GM12878 (cell line): Measurements from ENCODE around the gene CMTM1. TPM values are rescaled to one million over a fixed set of nuclear protein-coding genes. Genes with fewer than 3 reads are reported as not detected.

Source experiments
- HDAC2 ChIP-seq: fragments of 200-600 bp; sonication (generic); IDR thresholded peaks from 2 replicates; pipeline ENCODE4 v1.6.1; 2017
- IKZF2 ChIP-seq, 2 experiments: fragments of 450-650 bp; IDR thresholded peaks; 2 replicates each; pipeline ENCODE4 v1.6.1; 2017; ENCODE audit warnings: mild to moderate bottlenecking in 2 of 2, moderate library complexity in 2 of 2
- JUNB ChIP-seq: IDR thresholded peaks from 2 replicates; pipeline ENCODE4 v1.6.1; 2016; ENCODE audit warnings: antibody characterized with exemption, mild to moderate bottlenecking
- KDM1A ChIP-seq: fragments of 200-600 bp; sonication (generic); IDR thresholded peaks from 2 replicates; pipeline ENCODE4 v1.6.1; 2016; ENCODE audit warnings: borderline replicate concordance
- LARP7 ChIP-seq: fragments of 450-650 bp; IDR thresholded peaks from 2 replicates; pipeline ENCODE4 v1.6.1; 2017; ENCODE audit warnings: mild to moderate bottlenecking
- NFIC ChIP-seq: IDR thresholded peaks from 2 replicates; pipeline ENCODE4 v1.6.1; 2012; ENCODE audit warnings: low read depth, mild to moderate bottlenecking, inconsistent platforms, low read length, moderate library complexity
- NFXL1 ChIP-seq: fragments of 450-650 bp; IDR thresholded peaks from 2 replicates; pipeline ENCODE4 v1.6.1; 2017; ENCODE audit warnings: antibody characterized with exemption, mild to moderate bottlenecking, borderline replicate concordance
- SMAD5 ChIP-seq: IDR thresholded peaks from 2 replicates; pipeline ENCODE4 v1.6.1; 2016; ENCODE audit warnings: antibody characterized with exemption, low read depth
- SREBF2 ChIP-seq: IDR thresholded peaks from 2 replicates; pipeline ENCODE4 v1.6.1; 2012; ENCODE audit warnings: mild to moderate bottlenecking, low read length
- TBL1XR1 ChIP-seq: IDR thresholded peaks from 2 replicates; pipeline ENCODE4 v1.6.1; 2012; ENCODE audit warnings: low read depth, low read length, improper control_type of control experiment
- YBX1 ChIP-seq: fragments of 450-650 bp; IDR thresholded peaks from 2 replicates; pipeline ENCODE4 v1.6.1; 2016; ENCODE audit warnings: antibody characterized with exemption
- ZSCAN29 ChIP-seq: fragments of 450-650 bp; IDR thresholded peaks from 2 replicates; pipeline ENCODE4 v1.6.1; 2017; ENCODE audit warnings: mild to moderate bottlenecking, moderate library complexity
- polyA plus RNA-seq, 11 experiments: library from polyadenylated mRNA; depleted of rRNA in 4 of 11; unstranded in 6 of 11; stranded (reverse) in 5 of 11; fragments of >200 nt; fragmentation: Nextera tagmentation in 4 of 11; fragmentation: Illumina TruSeq in 1 of 11; extraction: Ambion mirVana in 4 of 11; extraction: Trizol in 1 of 11; gene quantifications; 1 replicate in 1 of 11; 2 replicates in 10 of 11; pipeline versions ENCODE4 v1.2.1 to v1.2.3, GENCODE V29; 2011 to 2016; ENCODE audit warnings: inconsistent platforms in 2 of 11, missing spikeins in 2 of 11, low read depth in 1 of 11
- total RNA-seq, 4 experiments: library from RNA; depleted of rRNA in 3 of 4; stranded (reverse); fragments of >200 nt in 3 of 4; fragmentation: Illumina TruSeq in 1 of 4; extraction: Trizol in 1 of 4; gene quantifications; 2 replicates each; pipeline versions ENCODE4 v1.2.1 to v1.2.3, GENCODE V29; 2013 to 2021
- TF ChIP-seq, protein P1 (sequence below): fragments of 450-650 bp; IDR thresholded peaks from 2 replicates; pipeline ENCODE4 v1.6.1; 2018; ENCODE audit warnings: borderline replicate concordance, mild to moderate bottlenecking; ENCODE audit not compliant: partially characterized antibody
- TF ChIP-seq, protein P2 (sequence below): fragments of 450-650 bp; IDR thresholded peaks from 2 replicates; pipeline ENCODE4 v1.6.1; 2017; ENCODE audit warnings: antibody characterized with exemption, mild to moderate bottlenecking, moderate library complexity
- TF ChIP-seq, protein P3 (sequence below): fragments of 450-650 bp; IDR thresholded peaks from 2 replicates; pipeline ENCODE4 v1.6.1; 2017; ENCODE audit warnings: low read depth, mild to moderate bottlenecking, moderate library complexity
- TF ChIP-seq, protein P4 (sequence below), 3 experiments: IDR thresholded peaks in 2 of 3; conservative IDR thresholded peaks in 1 of 3; 2 replicates each; pipeline ENCODE4 v1.5.1; 2011; ENCODE audit warnings: low read depth in 3 of 3, low read length in 3 of 3, mild to moderate bottlenecking in 3 of 3, control low read depth in 2 of 3, moderate library complexity in 2 of 3, inconsistent platforms in 1 of 3, mixed read lengths in 1 of 3; ENCODE audit not compliant: control insufficient read depth in 2 of 3, insufficient read depth in 1 of 3; ENCODE audit errors: extremely low read depth in 1 of 3
- TF ChIP-seq, protein P5 (sequence below): fragments of 450-650 bp; IDR thresholded peaks from 2 replicates; pipeline ENCODE4 v1.6.1; 2016; ENCODE audit warnings: mild to moderate bottlenecking
- TF ChIP-seq, protein P6 (sequence below): fragments of 450-650 bp; IDR thresholded peaks from 2 replicates; pipeline ENCODE4 v1.6.1; 2018; ENCODE audit warnings: mild to moderate bottlenecking, low read depth, moderate library complexity; ENCODE audit not compliant: partially characterized antibody

Gene CMTM1
- total and polyA plus RNA-seq, 10 of the 15 experiments (the other 5 are each of a cell fraction or from before 2014, with no cell fraction given) = 0.09 to 3.0 (median 1.4) TPM; not detected in 2

DNA sequence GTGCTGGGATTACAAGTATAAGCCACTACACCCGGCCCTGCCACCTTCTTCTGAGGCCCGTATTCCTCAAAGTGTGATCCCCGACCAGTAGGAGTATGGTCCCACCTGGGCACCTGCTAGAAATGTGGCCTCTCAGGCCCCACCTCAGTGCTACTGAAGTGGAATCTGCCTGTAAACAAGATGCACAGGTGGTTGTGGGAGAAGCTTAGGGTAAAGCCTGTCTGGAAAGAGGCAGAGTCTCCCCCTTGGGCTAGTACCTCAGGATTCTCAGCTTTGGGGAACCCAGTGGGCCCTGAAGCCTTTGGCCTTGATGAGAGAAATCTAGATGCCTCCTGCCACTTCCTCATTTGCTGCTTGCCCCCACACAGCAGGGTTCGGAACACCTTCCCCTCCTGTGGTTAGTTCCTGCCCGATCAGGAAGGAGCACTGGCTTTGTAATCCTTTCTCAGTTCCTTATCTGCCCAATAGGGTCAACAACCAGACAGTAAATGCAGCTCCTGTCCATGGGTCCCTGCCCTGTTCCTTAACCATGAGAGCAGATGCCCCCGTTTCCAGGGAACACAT is 41.6 kb upstream of the CMTM1 start (continued):
- TF ChIP-seq IKZF2 (IDR thresholded peaks at IDR 0.05) = peak; percentile 99 to 100
- no peak for TF ChIP-seq HDAC2
- TF ChIP-seq, protein P1, sequence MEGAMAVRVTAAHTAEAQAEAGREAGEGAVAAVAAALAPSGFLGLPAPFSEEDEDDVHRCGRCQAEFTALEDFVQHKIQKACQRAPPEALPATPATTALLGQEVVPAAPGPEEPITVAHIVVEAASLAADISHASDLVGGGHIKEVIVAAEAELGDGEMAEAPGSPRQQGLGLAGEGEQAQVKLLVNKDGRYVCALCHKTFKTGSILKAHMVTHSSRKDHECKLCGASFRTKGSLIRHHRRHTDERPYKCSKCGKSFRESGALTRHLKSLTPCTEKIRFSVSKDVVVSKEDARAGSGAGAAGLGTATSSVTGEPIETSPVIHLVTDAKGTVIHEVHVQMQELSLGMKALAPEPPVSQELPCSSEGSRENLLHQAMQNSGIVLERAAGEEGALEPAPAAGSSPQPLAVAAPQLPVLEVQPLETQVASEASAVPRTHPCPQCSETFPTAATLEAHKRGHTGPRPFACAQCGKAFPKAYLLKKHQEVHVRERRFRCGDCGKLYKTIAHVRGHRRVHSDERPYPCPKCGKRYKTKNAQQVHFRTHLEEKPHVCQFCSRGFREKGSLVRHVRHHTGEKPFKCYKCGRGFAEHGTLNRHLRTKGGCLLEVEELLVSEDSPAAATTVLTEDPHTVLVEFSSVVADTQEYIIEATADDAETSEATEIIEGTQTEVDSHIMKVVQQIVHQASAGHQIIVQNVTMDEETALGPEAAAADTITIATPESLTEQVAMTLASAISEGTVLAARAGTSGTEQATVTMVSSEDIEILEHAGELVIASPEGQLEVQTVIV = peak; percentile 47
- no peak for TF ChIP-seq KDM1A
- TF ChIP-seq TBL1XR1 = peak; percentile 84; the same call in 1 of the 2 replicates
- no peak for TF ChIP-seq SMAD5
- TF ChIP-seq, protein P2, sequence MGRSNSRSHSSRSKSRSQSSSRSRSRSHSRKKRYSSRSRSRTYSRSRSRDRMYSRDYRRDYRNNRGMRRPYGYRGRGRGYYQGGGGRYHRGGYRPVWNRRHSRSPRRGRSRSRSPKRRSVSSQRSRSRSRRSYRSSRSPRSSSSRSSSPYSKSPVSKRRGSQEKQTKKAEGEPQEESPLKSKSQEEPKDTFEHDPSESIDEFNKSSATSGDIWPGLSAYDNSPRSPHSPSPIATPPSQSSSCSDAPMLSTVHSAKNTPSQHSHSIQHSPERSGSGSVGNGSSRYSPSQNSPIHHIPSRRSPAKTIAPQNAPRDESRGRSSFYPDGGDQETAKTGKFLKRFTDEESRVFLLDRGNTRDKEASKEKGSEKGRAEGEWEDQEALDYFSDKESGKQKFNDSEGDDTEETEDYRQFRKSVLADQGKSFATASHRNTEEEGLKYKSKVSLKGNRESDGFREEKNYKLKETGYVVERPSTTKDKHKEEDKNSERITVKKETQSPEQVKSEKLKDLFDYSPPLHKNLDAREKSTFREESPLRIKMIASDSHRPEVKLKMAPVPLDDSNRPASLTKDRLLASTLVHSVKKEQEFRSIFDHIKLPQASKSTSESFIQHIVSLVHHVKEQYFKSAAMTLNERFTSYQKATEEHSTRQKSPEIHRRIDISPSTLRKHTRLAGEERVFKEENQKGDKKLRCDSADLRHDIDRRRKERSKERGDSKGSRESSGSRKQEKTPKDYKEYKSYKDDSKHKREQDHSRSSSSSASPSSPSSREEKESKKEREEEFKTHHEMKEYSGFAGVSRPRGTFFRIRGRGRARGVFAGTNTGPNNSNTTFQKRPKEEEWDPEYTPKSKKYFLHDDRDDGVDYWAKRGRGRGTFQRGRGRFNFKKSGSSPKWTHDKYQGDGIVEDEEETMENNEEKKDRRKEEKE = no peak
- no peak for TF ChIP-seq SREBF2
- TF ChIP-seq, protein P3, sequence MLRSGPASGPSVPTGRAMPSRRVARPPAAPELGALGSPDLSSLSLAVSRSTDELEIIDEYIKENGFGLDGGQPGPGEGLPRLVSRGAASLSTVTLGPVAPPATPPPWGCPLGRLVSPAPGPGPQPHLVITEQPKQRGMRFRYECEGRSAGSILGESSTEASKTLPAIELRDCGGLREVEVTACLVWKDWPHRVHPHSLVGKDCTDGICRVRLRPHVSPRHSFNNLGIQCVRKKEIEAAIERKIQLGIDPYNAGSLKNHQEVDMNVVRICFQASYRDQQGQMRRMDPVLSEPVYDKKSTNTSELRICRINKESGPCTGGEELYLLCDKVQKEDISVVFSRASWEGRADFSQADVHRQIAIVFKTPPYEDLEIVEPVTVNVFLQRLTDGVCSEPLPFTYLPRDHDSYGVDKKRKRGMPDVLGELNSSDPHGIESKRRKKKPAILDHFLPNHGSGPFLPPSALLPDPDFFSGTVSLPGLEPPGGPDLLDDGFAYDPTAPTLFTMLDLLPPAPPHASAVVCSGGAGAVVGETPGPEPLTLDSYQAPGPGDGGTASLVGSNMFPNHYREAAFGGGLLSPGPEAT = peak; percentile 94
- TF ChIP-seq LARP7 = no peak
- TF ChIP-seq, protein P4, sequence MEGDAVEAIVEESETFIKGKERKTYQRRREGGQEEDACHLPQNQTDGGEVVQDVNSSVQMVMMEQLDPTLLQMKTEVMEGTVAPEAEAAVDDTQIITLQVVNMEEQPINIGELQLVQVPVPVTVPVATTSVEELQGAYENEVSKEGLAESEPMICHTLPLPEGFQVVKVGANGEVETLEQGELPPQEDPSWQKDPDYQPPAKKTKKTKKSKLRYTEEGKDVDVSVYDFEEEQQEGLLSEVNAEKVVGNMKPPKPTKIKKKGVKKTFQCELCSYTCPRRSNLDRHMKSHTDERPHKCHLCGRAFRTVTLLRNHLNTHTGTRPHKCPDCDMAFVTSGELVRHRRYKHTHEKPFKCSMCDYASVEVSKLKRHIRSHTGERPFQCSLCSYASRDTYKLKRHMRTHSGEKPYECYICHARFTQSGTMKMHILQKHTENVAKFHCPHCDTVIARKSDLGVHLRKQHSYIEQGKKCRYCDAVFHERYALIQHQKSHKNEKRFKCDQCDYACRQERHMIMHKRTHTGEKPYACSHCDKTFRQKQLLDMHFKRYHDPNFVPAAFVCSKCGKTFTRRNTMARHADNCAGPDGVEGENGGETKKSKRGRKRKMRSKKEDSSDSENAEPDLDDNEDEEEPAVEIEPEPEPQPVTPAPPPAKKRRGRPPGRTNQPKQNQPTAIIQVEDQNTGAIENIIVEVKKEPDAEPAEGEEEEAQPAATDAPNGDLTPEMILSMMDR (IDR thresholded peaks at IDR 0.05 in 2 of 3, conservative IDR thresholded peaks at IDR 0.05 in 1 of 3; ENCODE audit: control insufficient read depth in 2 of 3, extremely low read depth in 1 of 3, insufficient read depth in 1 of 3, low read depth in 3 of 3, low read length in 3 of 3) = peak in 1 of 3 experiments; percentile 33; a peak in 1 of 6 replicates
- TF ChIP-seq YBX1 = no peak
- TF ChIP-seq, protein P5, sequence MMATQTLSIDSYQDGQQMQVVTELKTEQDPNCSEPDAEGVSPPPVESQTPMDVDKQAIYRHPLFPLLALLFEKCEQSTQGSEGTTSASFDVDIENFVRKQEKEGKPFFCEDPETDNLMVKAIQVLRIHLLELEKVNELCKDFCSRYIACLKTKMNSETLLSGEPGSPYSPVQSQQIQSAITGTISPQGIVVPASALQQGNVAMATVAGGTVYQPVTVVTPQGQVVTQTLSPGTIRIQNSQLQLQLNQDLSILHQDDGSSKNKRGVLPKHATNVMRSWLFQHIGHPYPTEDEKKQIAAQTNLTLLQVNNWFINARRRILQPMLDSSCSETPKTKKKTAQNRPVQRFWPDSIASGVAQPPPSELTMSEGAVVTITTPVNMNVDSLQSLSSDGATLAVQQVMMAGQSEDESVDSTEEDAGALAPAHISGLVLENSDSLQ = 0 out of 2 replicates have a peak, but pooled peaks have one; percentile 8
- TF ChIP-seq NFIC = peak; percentile 91
- peak; percentile 60 for TF ChIP-seq JUNB
- TF ChIP-seq NFXL1 = no peak
- TF ChIP-seq, protein P6, sequence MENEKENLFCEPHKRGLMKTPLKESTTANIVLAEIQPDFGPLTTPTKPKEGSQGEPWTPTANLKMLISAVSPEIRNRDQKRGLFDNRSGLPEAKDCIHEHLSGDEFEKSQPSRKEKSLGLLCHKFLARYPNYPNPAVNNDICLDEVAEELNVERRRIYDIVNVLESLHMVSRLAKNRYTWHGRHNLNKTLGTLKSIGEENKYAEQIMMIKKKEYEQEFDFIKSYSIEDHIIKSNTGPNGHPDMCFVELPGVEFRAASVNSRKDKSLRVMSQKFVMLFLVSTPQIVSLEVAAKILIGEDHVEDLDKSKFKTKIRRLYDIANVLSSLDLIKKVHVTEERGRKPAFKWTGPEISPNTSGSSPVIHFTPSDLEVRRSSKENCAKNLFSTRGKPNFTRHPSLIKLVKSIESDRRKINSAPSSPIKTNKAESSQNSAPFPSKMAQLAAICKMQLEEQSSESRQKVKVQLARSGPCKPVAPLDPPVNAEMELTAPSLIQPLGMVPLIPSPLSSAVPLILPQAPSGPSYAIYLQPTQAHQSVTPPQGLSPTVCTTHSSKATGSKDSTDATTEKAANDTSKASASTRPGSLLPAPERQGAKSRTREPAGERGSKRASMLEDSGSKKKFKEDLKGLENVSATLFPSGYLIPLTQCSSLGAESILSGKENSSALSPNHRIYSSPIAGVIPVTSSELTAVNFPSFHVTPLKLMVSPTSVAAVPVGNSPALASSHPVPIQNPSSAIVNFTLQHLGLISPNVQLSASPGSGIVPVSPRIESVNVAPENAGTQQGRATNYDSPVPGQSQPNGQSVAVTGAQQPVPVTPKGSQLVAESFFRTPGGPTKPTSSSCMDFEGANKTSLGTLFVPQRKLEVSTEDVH = no peak
- no peak for TF ChIP-seq ZSCAN29
